Measurements from ENCODE around the gene ZCCHC7. TPM values are rescaled to one million over a fixed set of nuclear protein-coding genes. Genes with fewer than 3 reads are reported as not detected.
"Not testable (repeated sequence)": the region's sequence is repeated elsewhere in the genome, so short reads cannot be mapped to it uniquely, and the experiment has no call there.

The ZCCHC7 gene
- total RNA-seq, 2 experiments from 2014 or later: 22.3 to 24.5 TPM

GRCh38 chr9:37386988-37387387 is 266.6 kb downstream of the ZCCHC7 start:
- Mint-ChIP-seq H3K27me3 (ENCODE audit: low read depth) (no peaks in the 10 kb centered on the region), H3K4me3 (no peak overlapping the region), H3K4me1 (ENCODE audit: low read depth) (peaks cover 6% of the 10 kb centered on the region), H3K36me3 (ENCODE audit: low read depth) (no peaks in the 10 kb centered on the region), H3K9me3 (ENCODE audit: insufficient read depth) (no peaks in the 10 kb centered on the region), H3K27ac (no peak overlapping the region)
- ChIA-PET CTCF (no interaction called here), POLR2A (interaction anchor here (0.6 kb wide), 1 partner anchor 32 kb away, joined by 3 read pairs; no protein-coding TSS in a partner anchor)
- DNase-seq: no peak
- no peak for ATAC-seq

- Mint-ChIP-seq H3K4me3 (no peak overlapping the region), H3K9me3 (ENCODE audit: insufficient read depth) (no peaks in the 10 kb centered on the region), H3K4me1 (ENCODE audit: low read depth) (peaks cover 6% of the 10 kb centered on the region), H3K27me3 (ENCODE audit: low read depth) (no peaks in the 10 kb centered on the region), H3K36me3 (ENCODE audit: low read depth) (no peaks in the 10 kb centered on the region), H3K27ac (no peak overlapping the region)
- DNase-seq: peak; percentile 62
- CTCF ChIA-PET: interaction anchor here (0.9 kb wide), 1 partner anchor 365 kb away, joined by 3 read pairs; no protein-coding TSS in a partner anchor
- POLR2A ChIA-PET: interaction anchor here (0.6 kb wide), 1 partner anchor 73 kb away, joined by 3 read pairs; no protein-coding TSS in a partner anchor
- peak; percentile 65 for ATAC-seq
Measured at GRCh38 chr9:37390759-37391158, 270.4 kb downstream of the ZCCHC7 start.

- no peak for DNase-seq
- H3K27ac Mint-ChIP-seq: no peak overlapping the region
- no peaks in the 10 kb centered on the region for H3K9me3 Mint-ChIP-seq (ENCODE audit: insufficient read depth)
- H3K4me1 Mint-ChIP-seq (ENCODE audit: low read depth): peaks cover 6% of the 10 kb centered on the region
- CTCF ChIA-PET: interaction anchor here (0.7 kb wide), 1 partner anchor 23 kb away, joined by 3 read pairs; no protein-coding TSS in a partner anchor
- H3K4me3 Mint-ChIP-seq: no peak overlapping the region
- no peak for ATAC-seq
- no peaks in the 10 kb centered on the region for H3K27me3 Mint-ChIP-seq (ENCODE audit: low read depth)
- no peaks in the 10 kb centered on the region for H3K36me3 Mint-ChIP-seq (ENCODE audit: low read depth)
- POLR2A ChIA-PET: no interaction called here
Measured at GRCh38 chr9:37392272-37392671, 271.9 kb downstream of the ZCCHC7 start.

GRCh38 chr9:37395229-37395628 is 274.9 kb downstream of the ZCCHC7 start:
- Mint-ChIP-seq H3K27me3 (ENCODE audit: low read depth) (no peaks in the 10 kb centered on the region), H3K9me3 (ENCODE audit: insufficient read depth) (no peaks in the 10 kb centered on the region), H3K4me3 (no peak overlapping the region), H3K4me1 (ENCODE audit: low read depth) (peaks cover 6% of the 10 kb centered on the region), H3K27ac (no peak overlapping the region), H3K36me3 (ENCODE audit: low read depth) (no peaks in the 10 kb centered on the region)
- ATAC-seq (no peak), DNase-seq (no peak)
- ChIA-PET CTCF (interaction anchor here (1.9 kb wide), 1 partner anchor 12 kb away, joined by 8 read pairs; no protein-coding TSS in a partner anchor), POLR2A (no interaction called here)

DNA sequence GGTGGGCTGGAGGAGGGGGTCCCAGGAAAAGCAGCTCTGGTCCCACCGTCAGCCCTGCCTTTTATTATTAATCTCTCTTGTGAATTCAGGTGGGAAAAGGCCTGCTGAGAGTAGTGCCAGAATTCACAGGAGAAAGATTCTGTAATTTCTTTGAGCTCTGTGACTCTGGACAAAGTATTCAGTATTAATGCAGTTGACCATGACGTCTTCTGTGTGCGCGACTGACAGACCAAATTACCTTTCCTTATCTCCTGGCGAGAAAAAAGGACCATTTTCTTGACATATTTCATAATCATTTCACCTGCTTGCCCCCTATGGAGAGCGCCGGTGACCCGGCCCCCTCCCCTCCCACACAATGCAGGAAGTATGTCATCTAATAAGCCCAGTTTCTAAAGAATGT is 275.3 kb downstream of the ZCCHC7 start:
- CTCF ChIA-PET: interaction anchor here (1.9 kb wide), 1 partner anchor 12 kb away, joined by 8 read pairs; no protein-coding TSS in a partner anchor
- peaks cover 4% of the 10 kb centered on the region for H3K4me1 Mint-ChIP-seq (ENCODE audit: low read depth)
- ATAC-seq: no peak

GRCh38 chr9:37397948-37398347 is 277.6 kb downstream of the ZCCHC7 start:
- H3K9me3 Mint-ChIP-seq (ENCODE audit: insufficient read depth); ATAC-seq; H3K36me3 Mint-ChIP-seq (ENCODE audit: low read depth); H3K4me3 Mint-ChIP-seq; H3K4me1 Mint-ChIP-seq (ENCODE audit: low read depth); POLR2A ChIA-PET; H3K27ac Mint-ChIP-seq; H3K27me3 Mint-ChIP-seq (ENCODE audit: low read depth); DNase-seq: not testable (repeated sequence)
- CTCF ChIA-PET: interaction anchor here (1.3 kb wide), 1 partner anchor 9 kb away, joined by 9 read pairs; no protein-coding TSS in a partner anchor

More for the DNA sequence above, 275.3 kb downstream of the ZCCHC7 start:
- Mint-ChIP-seq H3K27me3 (ENCODE audit: low read depth) (no peaks in the 10 kb centered on the region), H3K4me3 (no peak overlapping the region), H3K27ac (no peak overlapping the region), H3K36me3 (ENCODE audit: low read depth) (no peaks in the 10 kb centered on the region), H3K9me3 (ENCODE audit: insufficient read depth) (no peaks in the 10 kb centered on the region)
- DNase-seq: no peak
- POLR2A ChIA-PET: no interaction called here

DNA sequence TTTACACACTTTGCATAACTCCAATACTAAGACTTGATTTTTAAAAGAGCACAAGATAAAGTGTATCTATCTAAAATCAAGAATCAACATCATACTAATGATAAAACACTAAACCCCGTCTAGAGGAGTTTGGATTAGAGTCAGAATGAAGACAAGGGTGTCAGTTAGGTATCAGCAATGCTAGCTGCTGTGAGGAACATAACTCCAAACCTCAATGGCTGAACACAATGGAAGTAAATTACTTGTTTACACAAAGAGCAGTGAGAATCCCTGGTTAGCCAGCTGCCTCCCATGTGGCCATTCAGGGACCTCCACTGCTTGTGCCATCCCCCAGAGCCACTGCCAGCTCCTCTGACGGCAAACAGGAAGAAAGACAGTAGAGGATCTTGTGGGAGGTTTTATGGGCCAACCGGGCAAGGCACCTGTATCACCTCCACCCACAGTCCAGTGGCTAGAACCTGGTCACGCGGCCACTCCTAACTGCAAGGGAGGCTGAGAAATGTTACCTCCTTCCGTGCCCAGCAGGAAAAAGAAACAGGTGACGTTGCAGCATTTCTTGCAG is 278.2 kb downstream of the ZCCHC7 start:
- no peaks in the 10 kb centered on the region for H3K4me1 Mint-ChIP-seq (ENCODE audit: low read depth)
- ATAC-seq (no peak), DNase-seq (no peak)
- no peak overlapping the region for H3K27ac Mint-ChIP-seq
- no peak overlapping the region for H3K4me3 Mint-ChIP-seq
- ChIA-PET CTCF (interaction anchor here (1.3 kb wide), 1 partner anchor 9 kb away, joined by 9 read pairs; no protein-coding TSS in a partner anchor), POLR2A (no interaction called here)
- H3K9me3 Mint-ChIP-seq (ENCODE audit: insufficient read depth): no peaks in the 10 kb centered on the region
- no peaks in the 10 kb centered on the region for H3K36me3 Mint-ChIP-seq (ENCODE audit: low read depth)
- H3K27me3 Mint-ChIP-seq (ENCODE audit: low read depth): no peaks in the 10 kb centered on the region

GRCh38 chr9:37399336-37399735 is 279.0 kb downstream of the ZCCHC7 start:
- Mint-ChIP-seq H3K4me1 (ENCODE audit: low read depth) (no peaks in the 10 kb centered on the region), H3K36me3 (ENCODE audit: low read depth) (no peaks in the 10 kb centered on the region), H3K9me3 (ENCODE audit: insufficient read depth) (no peaks in the 10 kb centered on the region), H3K27ac (no peak overlapping the region), H3K27me3 (ENCODE audit: low read depth) (no peaks in the 10 kb centered on the region), H3K4me3 (no peak overlapping the region)
- ATAC-seq (no peak), DNase-seq (no peak)
- ChIA-PET CTCF (no interaction called here), POLR2A (no interaction called here)

- CTCF ChIA-PET: no interaction called here
Measured at GRCh38 chr9:37404590-37404989, 284.2 kb downstream of the ZCCHC7 start.

GRCh38 chr9:37405350-37405749 is 285.0 kb downstream of the ZCCHC7 start:
- no peak overlapping the region for H3K4me3 Mint-ChIP-seq
- DNase-seq (no peak), ATAC-seq (no peak)
- H3K4me1 Mint-ChIP-seq (ENCODE audit: low read depth): peaks cover 15% of the 10 kb centered on the region
- CTCF ChIA-PET: no interaction called here
- H3K27me3 Mint-ChIP-seq (ENCODE audit: low read depth): peaks cover 2% of the 10 kb centered on the region
- POLR2A ChIA-PET: no interaction called here
- H3K27ac Mint-ChIP-seq: no peak overlapping the region
- H3K9me3 Mint-ChIP-seq (ENCODE audit: insufficient read depth): no peaks in the 10 kb centered on the region
- no peaks in the 10 kb centered on the region for H3K36me3 Mint-ChIP-seq (ENCODE audit: low read depth)

More at GRCh38 chr9:37404590-37404989, 284.2 kb downstream of the ZCCHC7 start:
- Mint-ChIP-seq H3K4me3 (no peak overlapping the region), H3K9me3 (ENCODE audit: insufficient read depth) (no peaks in the 10 kb centered on the region), H3K4me1 (ENCODE audit: low read depth) (peaks cover 9% of the 10 kb centered on the region), H3K27ac (no peak overlapping the region), H3K36me3 (ENCODE audit: low read depth) (no peaks in the 10 kb centered on the region), H3K27me3 (ENCODE audit: low read depth) (peaks cover 2% of the 10 kb centered on the region)
- POLR2A ChIA-PET: no interaction called here
- ATAC-seq: no peak
- no peak for DNase-seq

DNA sequence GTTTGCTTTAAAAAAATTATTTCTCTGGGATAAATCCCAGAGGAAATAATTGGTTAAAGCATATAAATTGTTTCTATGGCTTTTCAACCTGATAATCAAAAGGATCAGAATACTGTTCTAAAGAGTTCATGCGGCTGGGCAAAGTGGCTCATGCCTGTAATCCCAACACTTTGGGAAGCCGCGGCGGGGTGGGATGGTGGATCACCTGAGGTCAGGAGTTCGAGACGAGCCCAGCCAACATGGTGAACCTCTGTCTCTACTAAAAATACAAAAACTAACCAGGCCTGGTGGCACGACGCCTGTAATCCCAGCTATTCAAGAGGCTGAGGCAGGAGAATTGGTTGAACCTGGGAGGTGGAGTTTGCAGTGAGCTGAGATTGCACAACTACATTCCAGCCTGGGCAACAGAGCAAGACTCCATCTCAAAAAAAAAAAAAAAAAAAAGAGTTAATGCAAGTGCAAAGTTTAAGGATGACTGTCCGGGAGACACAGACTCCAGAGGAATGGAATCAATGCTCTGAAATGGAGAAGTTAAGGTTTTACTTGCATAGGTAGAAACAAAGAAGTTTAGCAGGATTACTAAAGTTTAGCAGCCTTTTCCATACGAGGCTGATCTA is 285.5 kb downstream of the ZCCHC7 start:
- Mint-ChIP-seq H3K27me3 (ENCODE audit: low read depth) (peaks cover 2% of the 10 kb centered on the region), H3K4me3 (no peak overlapping the region), H3K4me1 (ENCODE audit: low read depth) (peaks cover 15% of the 10 kb centered on the region), H3K9me3 (ENCODE audit: insufficient read depth) (no peaks in the 10 kb centered on the region), H3K27ac (no peak overlapping the region), H3K36me3 (ENCODE audit: low read depth) (no peaks in the 10 kb centered on the region)
- ChIA-PET CTCF (interaction anchor here (1.2 to 1.6 kb wide), 2 partner anchors 9 to 533 kb away, joined by 3 to 7 read pairs; no protein-coding TSS in a partner anchor), POLR2A (interaction anchor here (1.7 kb wide), 1 partner anchor 16 kb away, joined by 6 read pairs; the partner anchor contains the start of gene GRHPR)
- DNase-seq: no peak
- no peak for ATAC-seq
